GM18867 (cell line): Measurements from ENCODE around the gene ASPSCR1.

Experiments
- ATAC-seq: cut with Tn5 transposase; IDR thresholded peaks from one replicate; pipeline ENCODE4 v1.9.1; 2021; ENCODE audit warnings: mild to moderate bottlenecking, moderate library complexity; ENCODE audit not compliant: unreplicated experiment

Gene ASPSCR1

DNA sequence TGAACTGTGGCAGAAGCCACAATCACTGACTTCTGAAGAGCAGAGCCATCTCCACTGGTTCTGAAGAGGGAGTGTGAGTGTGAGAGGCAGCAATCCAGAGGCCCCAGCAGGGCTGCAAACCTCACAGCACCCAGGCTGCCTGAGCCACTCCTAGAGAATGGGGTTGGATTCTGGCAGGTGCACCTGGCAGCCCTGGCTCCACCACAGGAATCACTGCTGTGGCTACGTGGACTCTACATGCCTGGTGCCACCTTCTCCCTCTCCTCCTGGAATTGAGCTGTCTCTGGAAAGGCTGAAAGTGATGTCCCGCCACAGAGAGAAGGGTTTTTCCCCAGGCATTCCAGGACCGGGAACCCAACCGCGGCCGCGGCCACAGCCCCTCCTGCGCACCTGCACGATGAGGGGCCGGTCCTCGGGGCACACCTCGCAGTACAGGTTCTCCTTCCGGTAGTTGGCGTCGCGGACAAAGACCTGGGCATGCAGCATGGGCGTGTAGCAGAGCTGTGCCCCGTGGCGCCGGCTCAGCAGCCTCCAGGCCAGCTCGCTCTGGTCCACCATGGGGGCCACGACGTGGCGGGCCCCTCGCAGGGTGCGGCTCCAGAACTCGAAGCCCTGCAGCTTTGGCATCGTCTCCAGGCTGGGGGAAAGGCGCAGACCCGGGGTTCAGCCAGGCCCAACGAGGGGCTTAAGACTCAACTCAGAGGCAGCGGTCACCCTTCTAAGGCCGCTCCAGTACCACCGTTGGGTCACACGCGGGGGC lies 87.2 kb downstream of the ASPSCR1 start:
- ATAC-seq: no peak

DNA sequence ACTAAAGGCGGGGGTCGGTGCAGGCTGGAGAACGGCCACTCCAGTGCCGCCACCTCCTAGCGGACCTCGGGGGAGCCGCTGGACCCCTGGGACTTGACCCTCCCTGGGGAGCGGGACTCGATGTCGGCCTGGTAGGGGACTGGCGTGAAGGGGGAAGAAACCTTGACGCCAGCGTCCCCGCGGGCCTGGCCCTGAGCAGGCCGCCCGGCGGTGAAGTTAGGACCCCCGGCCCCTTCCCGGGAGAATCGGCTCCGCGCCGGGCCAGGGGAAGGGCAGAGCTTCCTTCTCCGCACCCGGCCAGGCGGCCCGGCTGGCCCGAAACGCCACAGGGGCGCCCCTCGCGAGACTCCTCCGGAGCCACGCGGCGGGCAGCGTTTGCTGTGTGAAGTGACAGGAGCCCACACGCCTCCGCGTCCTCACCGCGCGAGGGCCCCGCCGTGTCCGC lies 87.8 kb downstream of the ASPSCR1 start:
- no peak for ATAC-seq

DNA sequence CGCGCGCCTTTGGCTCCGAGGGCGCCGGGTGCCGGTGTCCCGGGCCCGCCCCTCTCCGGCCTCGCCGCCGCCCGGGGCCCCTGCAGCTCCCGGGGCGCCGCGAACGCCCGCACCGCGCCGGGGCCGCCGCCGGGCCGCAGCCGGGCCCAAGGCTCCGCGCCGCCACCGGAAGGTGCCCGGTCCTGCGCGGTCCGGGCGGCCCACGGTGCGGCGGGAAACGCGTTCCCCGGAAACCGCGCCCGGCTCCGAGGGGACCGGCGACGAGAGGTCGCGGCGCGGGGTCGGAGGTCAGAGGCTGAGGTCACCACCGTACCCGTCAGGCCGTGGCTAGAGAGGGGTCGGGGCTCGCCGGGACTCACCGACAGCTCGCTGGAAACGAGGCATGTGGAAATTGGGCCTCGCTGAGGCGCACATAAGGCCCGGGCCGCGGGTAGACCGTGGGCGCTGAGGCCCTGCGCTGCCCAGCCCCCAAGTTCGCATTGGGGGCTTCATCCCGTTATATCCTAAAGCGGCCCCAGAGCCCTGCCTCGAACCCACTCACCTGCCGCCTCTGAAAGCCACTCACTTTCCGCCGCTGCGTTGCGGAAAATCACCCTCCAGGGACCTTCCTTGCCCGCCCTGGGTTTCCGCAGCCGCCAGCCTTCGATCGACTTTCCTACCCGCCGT lies 88.3 kb downstream of the ASPSCR1 start, which contains the start of gene DUS1L:
TSS of gene DUS1L (minus strand) at position 167 of the 666 bp plus-strand sequence. CDS start 745 bp downstream, outside the sequence.
- peak; percentile 69 for ATAC-seq
